Upper lobe of right lung (tissue), 1 donor: ENCODE results near the gene IGSF21. TPM values are rescaled to one million over a fixed set of nuclear protein-coding genes. Genes with fewer than 3 reads are reported as not detected.

Source experiments
- ATAC-seq: fragments of 200-7000 bp; cut with Tn5 transposase; one replicate; pipeline ENCODE4 v1.9.1; 2020; ENCODE audit warnings: mild to moderate bottlenecking, moderate library complexity
- DNase-seq: peaks from one replicate; pipeline ENCODE4 v3.0.0-alpha.2; 2020
- H3K27ac ChIP-seq: fragments of 200-600 bp; one replicate; pipeline ENCODE4 v1.8.0; 2022
- H3K27me3 ChIP-seq: fragments of 200-600 bp; one replicate; pipeline ENCODE4 v1.8.0; 2022; ENCODE audit warnings: mild to moderate bottlenecking
- H3K36me3 ChIP-seq: fragments of 200-600 bp; one replicate; pipeline ENCODE4 v1.8.0; 2022
- H3K4me1 ChIP-seq: fragments of 200-600 bp; one replicate; pipeline ENCODE4 v1.8.0; 2022
- H3K4me3 ChIP-seq: fragments of 200-600 bp; one replicate; pipeline ENCODE4 v1.8.0; 2022; ENCODE audit warnings: mild to moderate bottlenecking
- H3K9me3 ChIP-seq: fragments of 200-600 bp; one replicate; pipeline ENCODE4 v1.8.0; 2022
- intact Hi-C: fragments of 100-400 bp; cut with DNase I; formaldehyde crosslinking; loops from one replicate; pipeline ENCODE4 v1.11.0; 2022
- total RNA-seq: library from RNA; stranded (reverse); fragmentation: NEBNext Ultra II Directional; extraction: Animal tissue kit (Norgen Biotek cat#: 25700); gene quantifications from one replicate; pipeline ENCODE4 v1.2.1, GENCODE V29; 2021
- TF ChIP-seq, protein P1 (sequence below): fragments of 200-600 bp; IDR thresholded peaks from one replicate; pipeline ENCODE4 v1.8.0; 2022; ENCODE audit warnings: antibody characterized with exemption
- donor health status: DM: no; HTN: yes; CAD: no; lungs with severe emphysema.

The IGSF21 gene
- total RNA-seq, 1 donor from 2014 or later = 3.2 TPM

DNA sequence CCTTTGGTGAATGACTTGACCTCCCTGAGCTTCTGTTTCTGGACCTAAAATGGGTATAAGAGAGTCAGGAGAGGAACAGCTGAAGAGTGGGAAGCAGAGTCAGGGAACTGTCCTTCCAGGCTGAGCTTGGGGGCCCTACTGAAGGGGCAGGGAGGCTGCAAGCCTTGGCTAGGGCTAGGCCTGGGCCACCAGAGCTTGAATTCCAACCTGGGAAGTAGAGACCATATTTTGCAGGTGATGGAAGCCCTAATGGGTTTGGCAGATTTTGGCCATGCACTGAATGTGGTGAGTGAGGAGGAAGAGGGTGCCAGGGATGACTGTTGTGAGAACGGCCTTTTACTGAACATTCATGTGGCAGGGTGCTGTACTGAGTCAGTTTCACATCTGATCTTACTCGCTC lies 303.7 kb downstream of the IGSF21 start:
- no peak for ATAC-seq
- Histone ChIP-seq H3K27me3 (no peaks in the 10 kb centered on the region), H3K4me3 (no peak overlapping the region), H3K9me3 (no peaks in the 10 kb centered on the region), H3K27ac (no peak overlapping the region), H3K36me3 (no peaks in the 10 kb centered on the region), H3K4me1 (no peaks in the 10 kb centered on the region)
- intact Hi-C loops = no loop called here
- TF ChIP-seq, protein P1, sequence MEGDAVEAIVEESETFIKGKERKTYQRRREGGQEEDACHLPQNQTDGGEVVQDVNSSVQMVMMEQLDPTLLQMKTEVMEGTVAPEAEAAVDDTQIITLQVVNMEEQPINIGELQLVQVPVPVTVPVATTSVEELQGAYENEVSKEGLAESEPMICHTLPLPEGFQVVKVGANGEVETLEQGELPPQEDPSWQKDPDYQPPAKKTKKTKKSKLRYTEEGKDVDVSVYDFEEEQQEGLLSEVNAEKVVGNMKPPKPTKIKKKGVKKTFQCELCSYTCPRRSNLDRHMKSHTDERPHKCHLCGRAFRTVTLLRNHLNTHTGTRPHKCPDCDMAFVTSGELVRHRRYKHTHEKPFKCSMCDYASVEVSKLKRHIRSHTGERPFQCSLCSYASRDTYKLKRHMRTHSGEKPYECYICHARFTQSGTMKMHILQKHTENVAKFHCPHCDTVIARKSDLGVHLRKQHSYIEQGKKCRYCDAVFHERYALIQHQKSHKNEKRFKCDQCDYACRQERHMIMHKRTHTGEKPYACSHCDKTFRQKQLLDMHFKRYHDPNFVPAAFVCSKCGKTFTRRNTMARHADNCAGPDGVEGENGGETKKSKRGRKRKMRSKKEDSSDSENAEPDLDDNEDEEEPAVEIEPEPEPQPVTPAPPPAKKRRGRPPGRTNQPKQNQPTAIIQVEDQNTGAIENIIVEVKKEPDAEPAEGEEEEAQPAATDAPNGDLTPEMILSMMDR = no peak
- no peak for DNase-seq

DNA sequence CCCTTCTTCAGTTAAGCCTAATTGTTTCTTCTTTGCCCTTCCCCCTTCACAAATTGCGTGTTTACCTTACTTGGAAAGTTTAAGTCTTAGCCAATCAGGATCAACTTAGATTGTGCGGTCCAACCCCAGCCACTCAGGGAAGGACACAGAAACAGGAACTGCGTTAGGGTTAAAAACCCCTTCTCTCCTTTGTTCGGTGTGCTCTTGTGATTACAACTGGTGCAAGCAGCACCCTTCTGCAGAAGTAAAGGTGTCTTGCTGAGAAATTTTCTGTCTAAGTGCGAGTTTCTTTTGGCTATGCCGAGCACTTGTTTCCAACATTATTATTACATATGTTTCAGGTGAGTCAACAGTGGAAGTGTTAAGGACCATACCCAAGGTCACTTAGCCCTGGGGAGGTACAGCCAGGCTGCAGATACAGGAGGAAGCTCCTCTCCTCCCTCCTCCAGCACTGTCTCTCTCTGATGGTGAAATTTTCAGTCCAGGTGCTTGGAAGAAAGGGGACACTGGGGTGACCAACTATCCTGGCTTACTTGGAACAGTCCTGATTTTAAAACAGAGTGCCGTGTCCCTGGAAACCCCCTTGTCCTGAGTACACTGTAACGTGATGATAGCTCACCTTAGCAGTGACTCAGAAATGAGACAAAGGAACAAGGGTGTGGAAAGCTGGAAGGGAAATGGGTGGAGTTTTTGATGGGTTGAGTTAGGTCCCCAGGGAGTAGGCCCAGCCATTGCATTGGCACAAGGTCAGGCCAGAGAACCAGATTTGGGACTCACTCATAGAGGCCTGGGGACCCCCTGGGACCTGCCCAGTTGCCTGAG lies 304.4 kb downstream of the IGSF21 start:
- Histone ChIP-seq H3K27ac (no peak overlapping the region), H3K36me3 (no peaks in the 10 kb centered on the region), H3K4me3 (no peak overlapping the region), H3K9me3 (no peaks in the 10 kb centered on the region), H3K4me1 (no peaks in the 10 kb centered on the region), H3K27me3 (no peaks in the 10 kb centered on the region)
- intact Hi-C loops = no loop called here
- DNase-seq = no peak
- no peak for ATAC-seq
- TF ChIP-seq, protein P1 = no peak

DNA sequence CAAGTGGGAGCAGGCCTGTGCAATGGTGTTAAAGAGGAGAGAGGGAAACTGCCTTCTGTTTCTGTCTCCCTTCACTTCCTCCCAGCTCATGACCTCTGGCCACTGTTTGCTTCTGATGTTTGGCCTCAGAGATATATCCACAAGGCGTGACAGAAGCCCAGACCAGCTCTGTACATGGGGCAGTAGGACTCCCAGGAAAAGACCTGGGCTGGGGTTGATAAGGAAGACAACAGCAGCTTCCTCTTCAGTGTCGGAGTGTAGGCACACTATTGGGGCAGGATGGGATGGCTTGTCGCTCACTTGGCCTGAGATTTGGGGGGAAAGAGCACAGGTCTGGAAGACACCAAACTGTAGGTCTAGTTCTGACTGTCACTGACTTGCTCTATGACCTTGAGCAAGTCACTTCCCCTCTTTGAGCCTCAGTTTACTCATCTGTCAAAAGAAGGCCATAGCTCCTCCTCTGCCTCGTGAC lies 305.3 kb downstream of the IGSF21 start:
- DNase-seq = no peak
- intact Hi-C loops = no loop called here
- Histone ChIP-seq H3K9me3 (no peaks in the 10 kb centered on the region), H3K27me3 (no peaks in the 10 kb centered on the region), H3K4me3 (no peak overlapping the region), H3K27ac (no peak overlapping the region), H3K36me3 (no peaks in the 10 kb centered on the region), H3K4me1 (no peaks in the 10 kb centered on the region)
- TF ChIP-seq, protein P1 = no peak
- no peak for ATAC-seq

DNA sequence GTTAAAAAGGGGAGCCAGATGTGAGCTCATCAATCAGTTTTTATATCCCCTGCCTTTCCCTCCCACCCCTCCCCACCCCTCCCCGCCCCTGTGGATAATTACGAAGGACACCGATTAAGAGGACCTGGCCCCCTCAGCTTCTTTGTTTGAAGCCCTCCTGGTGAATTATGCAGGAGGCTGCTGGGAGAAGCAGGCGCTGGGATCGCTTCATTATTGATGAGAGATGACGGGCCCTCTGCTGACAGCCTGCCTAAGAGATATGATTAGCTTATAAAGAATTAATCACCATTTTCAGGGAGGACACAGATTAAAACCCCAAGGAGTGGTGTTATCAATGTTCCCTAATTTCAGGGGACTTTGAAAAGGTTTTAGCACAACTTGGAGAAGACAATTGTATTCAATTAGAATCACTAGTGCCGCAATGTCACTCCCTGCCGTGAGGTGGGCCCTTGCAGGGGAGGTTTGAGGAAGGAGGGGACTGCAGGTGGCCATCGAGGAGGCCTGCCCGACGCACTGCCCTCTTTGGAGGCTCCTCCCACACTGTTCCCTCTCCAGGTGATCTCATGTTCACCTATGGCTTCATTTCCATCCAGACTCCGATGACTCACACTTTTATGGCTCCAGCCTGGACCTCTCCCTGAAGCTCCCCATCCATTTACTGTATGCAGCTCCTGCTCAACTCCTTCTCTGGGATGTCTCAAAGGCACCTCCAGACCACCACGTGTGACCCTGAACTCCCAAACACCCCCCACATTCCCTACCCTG lies 306.1 kb downstream of the IGSF21 start:
- Histone ChIP-seq H3K9me3 (no peaks in the 10 kb centered on the region), H3K4me1 (no peaks in the 10 kb centered on the region), H3K4me3 (no peak overlapping the region), H3K27me3 (no peaks in the 10 kb centered on the region), H3K27ac (no peak overlapping the region), H3K36me3 (no peaks in the 10 kb centered on the region)
- intact Hi-C loops = no loop called here
- TF ChIP-seq, protein P1 = no peak
- peak; percentile 12 for ATAC-seq
- no peak for DNase-seq

DNA sequence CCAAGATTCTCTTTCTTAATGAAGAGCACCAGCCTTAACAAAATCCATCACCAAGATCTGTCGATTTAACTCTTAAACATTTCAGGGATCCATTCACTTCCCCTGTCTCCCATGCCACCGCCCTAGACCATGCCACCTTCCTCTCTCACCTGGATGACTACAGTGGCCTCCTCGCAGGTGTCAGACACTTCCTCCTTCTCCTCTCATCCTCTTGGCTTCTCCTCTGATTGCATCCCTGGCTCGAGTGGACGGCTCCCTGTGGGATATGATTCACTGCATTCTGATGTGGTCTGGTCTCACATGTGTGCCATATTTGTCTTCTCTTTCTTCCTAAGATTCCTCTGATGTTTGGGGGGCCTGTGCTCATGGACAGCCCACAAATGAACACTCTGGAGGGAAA lies 306.7 kb downstream of the IGSF21 start:
- Histone ChIP-seq H3K4me3 (no peak overlapping the region), H3K27ac (no peak overlapping the region), H3K4me1 (no peaks in the 10 kb centered on the region), H3K27me3 (no peaks in the 10 kb centered on the region), H3K36me3 (no peaks in the 10 kb centered on the region), H3K9me3 (no peaks in the 10 kb centered on the region)
- DNase-seq (no peak), ATAC-seq (no peak)
- intact Hi-C loops = no loop called here
- TF ChIP-seq, protein P1 = no peak
